ENCODE results near the gene PDE12.
"Not testable (repeated sequence)": the region's sequence is repeated elsewhere in the genome, so short reads cannot be mapped to it uniquely, and the experiment has no call there.

PDE12 gene

GRCh38 chr3:57586778-57587177, 30.7 kb downstream of the PDE12 start:
- no peak for DNase-seq

- DNase-seq, result peak; percentile 71
Observed at GRCh38 chr3:57587905-57588304, 31.8 kb downstream of the PDE12 start.

DNA sequence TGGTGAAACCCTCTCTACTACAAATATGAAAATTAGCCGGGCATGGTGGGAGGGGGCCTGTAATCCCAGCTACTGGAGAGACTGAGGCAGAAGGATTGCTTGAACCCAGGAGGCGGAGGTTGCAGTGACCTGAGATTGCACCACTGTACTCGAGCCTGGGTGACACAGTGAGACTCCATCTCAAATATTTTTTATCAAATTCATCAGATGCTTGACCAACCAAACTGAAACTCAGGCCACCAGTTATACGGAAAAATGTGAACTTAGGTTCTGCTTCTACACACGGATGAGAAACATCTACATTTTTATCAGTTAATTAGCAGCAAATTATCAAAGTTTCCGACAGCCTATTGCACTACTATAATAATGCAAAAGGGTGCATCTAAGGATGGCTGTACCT, 36.2 kb downstream of the PDE12 start:
- no peak for DNase-seq

DNA sequence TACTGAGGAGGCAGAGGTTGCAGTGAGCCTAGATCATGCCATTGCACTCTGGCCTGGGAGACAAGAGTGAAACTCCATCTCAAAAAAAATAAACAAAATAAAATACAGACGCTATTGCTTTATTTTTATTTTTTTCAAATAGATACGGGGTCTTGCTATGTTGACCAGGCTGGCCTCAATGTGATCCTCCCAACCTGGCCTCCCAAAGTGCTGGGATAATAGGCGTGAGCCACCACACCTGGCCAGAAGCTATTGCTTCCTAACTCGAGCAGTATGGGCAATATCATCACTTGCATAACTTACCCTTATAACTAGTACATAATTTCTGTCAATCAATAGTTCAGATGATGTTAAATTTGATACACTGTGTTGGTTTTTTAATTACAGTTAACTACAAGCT, 38.1 kb downstream of the PDE12 start:
- DNase-seq, result no peak

DNA sequence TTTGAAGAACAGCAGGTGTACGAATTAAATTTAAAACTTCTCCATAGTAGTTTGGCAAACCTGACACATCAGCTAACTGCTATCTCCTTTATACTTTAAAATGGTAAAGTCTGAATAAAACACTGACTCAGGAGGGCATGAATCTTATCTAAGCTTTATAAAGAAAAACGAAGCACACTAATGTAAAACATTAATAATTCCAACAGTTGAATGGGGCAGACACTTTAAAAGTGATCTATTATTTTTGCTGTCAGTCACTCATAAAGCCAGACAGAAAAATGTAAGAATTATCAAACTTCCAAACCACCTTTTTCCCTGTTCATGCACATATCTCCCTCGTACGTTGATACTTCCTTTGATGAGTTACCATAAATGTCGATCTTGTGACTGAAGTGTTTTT, 38.5 kb downstream of the PDE12 start:
- DNase-seq, result no peak

DNA sequence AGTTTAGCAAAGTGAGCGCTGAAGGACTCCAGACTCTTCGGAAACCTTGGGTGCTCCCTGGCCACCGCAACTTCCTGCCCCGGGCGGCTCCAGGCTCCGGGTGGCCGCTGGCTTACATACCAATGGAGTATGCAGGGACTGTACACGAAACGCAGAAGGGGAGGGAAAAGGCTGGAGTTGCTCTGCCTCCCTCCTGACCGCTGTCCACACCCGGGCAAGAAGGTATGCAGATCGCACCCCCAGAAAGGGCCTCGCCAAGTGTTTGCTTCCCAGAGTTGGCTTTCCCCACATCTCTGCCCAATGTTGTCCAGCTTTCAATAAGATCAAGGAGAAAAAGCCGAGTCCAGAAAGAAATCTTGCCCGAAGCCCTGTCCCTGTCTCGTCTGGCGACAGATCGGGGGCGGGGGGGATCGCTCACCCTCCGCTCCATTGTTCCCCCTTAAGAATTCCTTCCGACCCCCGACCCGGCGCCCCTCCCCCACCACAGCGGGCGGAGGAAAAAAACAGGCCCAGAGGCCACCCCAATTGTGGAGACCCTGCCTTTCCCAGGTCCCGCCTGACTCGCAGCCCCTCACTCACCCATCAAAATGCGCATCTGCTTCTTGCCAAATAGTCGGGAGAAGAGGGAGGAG, 40.5 kb downstream of the PDE12 start:
- DNase-seq, result peak; percentile 81

- peak; percentile 99 for DNase-seq
Observed at GRCh38 chr3:57597127-57597923, 41.3 kb downstream of the PDE12 start, which contains the start of gene ARF4. TSS of gene ARF4 (minus strand) at chr3:57597344. CDS start at chr3:57597140, 204 bp downstream.

GRCh38 chr3:57598765-57599360, 42.8 kb downstream of the PDE12 start:
- DNase-seq, result peak; percentile 88

GRCh38 chr3:57600195-57600594, 44.1 kb downstream of the PDE12 start:
- no peak for DNase-seq

GRCh38 chr3:57604971-57605370, 48.9 kb downstream of the PDE12 start:
- DNase-seq, result no peak

DNA sequence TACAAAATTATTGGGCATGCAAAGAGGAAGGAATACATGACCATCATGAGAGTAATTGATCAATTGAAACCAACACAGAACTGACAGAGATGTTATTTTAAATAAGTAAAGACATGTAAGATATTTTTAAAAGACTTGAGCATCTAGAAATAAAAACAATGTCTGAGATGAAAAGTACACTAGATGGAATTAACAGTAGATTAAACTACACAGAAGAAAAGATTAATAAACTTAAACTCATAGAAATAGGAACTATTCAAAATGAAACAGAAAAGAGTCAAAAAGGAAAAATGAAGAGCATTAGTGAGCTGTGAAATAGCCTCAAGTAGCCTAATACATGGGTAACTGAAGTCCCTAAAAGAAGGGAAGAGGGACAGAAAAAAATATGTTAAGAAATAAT, 49.6 kb downstream of the PDE12 start:
- DNase-seq, result no peak

- DNase-seq, result not testable (repeated sequence)
Observed at GRCh38 chr3:57611870-57612269, 55.8 kb downstream of the PDE12 start.

GRCh38 chr3:57616233-57616632, 60.2 kb downstream of the PDE12 start:
- DNase-seq, result no peak

Data from OCI-M1 (cell line).